ENCODE data around the gene MSI2.

- no peak for TF ChIP-seq EP300 (IDR thresholded peaks at IDR 0.05)
- TF ChIP-seq, protein P1, sequence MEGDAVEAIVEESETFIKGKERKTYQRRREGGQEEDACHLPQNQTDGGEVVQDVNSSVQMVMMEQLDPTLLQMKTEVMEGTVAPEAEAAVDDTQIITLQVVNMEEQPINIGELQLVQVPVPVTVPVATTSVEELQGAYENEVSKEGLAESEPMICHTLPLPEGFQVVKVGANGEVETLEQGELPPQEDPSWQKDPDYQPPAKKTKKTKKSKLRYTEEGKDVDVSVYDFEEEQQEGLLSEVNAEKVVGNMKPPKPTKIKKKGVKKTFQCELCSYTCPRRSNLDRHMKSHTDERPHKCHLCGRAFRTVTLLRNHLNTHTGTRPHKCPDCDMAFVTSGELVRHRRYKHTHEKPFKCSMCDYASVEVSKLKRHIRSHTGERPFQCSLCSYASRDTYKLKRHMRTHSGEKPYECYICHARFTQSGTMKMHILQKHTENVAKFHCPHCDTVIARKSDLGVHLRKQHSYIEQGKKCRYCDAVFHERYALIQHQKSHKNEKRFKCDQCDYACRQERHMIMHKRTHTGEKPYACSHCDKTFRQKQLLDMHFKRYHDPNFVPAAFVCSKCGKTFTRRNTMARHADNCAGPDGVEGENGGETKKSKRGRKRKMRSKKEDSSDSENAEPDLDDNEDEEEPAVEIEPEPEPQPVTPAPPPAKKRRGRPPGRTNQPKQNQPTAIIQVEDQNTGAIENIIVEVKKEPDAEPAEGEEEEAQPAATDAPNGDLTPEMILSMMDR (IDR thresholded peaks at IDR 0.05) = no peak
- no peak for TF ChIP-seq POLR2A (IDR thresholded peaks at IDR 0.05)
Measured at GRCh38 chr17:57595426-57595825, 339.1 kb downstream of the MSI2 start.

All from gastroesophageal sphincter (tissue), 3 donors.